Stimulated activated CD8-positive, alpha-beta memory T cell treated with anti-CD3 and anti-CD28 coated beads, Interleukin-7, amount 100 ng/mL, for 4 hours (primary cell): ENCODE measurements around the gene ZNF587B.
"Not testable (repeated sequence)": the region's sequence is repeated elsewhere in the genome, so short reads cannot be mapped to it uniquely, and the experiment has no call there.

ENCODE experiments used
- DNase-seq, 2 donors: peaks; one replicate each; pipeline ENCODE4 v3.0.0-alpha.2; 2020; ENCODE audit warnings: low read depth in 2 of 2

ZNF587B gene

DNA sequence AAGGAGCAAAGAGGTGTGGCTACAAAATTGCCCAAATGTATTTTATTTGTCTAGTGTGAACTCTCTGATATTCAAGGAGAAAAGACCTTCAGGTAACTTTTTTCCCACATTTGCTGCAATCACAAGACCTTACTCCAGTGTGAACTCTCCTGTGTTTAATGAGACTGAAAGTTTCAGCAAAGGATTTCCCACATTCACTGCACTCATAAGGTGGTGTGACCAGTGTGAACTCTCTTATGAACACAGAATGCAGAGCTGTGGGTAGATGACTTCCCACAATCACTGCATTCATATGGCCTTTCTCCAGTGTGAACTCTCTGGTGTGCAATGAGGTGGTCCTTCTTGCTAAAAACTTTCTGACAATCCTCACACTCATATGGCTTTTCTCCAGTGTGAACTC, 42.4 kb downstream of the ZNF587B start:
- no peak for DNase-seq

DNA sequence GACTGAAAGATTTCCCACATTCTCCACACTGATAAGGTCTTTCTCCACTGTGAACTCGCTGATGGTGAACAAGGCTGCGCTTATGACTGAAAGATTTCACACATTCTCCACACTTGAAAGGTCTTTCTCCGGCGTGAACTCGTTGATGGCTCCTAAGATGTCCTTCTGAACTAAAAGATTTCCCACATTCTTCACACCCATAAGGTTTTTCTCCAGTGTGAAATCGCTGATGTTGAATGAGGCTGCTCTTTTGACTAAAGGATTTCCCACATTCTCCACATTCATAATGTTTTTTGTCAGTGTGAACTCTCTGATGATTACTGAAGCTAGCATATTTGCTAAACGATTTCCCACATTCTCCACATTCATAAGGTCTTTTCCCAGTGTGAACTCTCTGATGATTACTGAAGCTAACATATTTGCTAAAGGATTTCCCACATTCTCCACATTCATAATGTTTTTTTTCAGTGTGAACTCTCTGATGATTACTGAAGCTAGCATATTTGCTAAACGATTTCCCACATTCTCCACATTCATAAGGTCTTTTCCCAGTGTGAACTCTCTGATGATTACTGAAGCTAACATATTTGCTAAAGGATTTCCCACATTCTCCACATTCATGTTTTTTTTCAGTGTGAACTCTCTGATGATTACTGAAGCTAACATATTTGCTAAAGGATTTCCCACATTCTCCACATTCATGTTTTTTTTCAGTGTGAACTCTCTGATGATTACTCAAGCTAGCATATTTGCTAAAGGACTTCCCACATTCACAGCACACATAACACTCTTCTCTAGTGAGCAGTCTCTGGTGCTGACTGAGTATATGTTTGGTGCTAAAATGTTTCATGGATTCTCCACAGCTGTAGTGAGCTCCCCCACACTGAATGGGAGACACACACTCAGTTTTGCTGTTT, 44.0 kb downstream of the ZNF587B start:
- DNase-seq, result not testable (repeated sequence)

DNA sequence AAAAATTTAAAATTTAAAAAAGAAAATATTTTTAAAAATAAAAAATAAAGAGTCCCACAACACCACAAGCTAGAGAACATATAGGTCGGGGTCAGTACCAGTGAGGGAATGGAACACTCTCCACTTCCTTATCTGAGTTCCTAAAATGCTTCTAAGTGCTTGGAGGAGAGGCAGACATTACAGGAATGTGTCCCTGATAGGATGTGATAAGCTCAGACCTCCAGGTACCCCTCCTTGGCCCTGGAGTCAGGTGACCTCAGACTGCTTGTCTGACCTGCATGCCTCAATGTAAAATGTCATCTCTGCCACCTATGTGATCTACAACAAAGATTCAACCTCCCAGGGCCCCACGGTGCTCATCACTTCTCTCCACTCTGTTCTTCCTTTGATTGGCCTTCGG, 55.9 kb downstream of the ZNF587B start:
- no peak for DNase-seq

DNA sequence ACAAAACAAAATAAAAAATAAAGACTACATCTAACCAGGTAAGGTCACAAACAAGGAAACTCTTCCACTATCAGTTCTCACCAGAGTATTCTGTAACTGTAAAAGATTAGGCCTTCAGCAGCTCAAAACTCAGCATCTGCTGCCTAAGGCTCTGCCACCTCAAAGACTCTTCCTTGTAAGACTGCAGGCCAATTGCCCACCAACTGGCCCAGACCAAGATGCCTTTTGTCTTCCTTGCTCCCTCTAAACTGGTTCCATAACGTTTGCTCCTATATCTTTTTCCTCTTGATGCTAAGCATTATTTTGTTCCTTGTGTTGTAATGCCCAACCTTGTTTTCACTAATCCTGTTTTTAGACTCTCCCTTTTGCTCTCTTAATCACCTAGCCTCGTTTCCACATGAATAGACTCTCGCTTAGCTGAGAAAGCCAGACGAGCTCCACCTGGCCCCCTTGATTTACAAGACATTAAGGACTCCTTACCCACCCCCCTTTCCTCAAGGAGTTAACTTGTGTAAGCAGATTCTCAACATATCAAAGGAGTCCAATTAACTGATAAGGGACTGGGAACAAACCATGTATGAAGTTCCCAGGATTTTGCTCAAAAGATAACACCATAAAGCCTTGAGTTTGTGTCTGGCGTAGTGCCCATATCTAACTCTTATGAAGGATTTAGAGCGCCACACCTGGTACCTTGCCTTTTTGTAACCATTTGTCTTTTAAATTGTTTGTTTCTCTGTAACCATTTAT, 57.3 kb downstream of the ZNF587B start:
- DNase-seq, result no peak

DNA sequence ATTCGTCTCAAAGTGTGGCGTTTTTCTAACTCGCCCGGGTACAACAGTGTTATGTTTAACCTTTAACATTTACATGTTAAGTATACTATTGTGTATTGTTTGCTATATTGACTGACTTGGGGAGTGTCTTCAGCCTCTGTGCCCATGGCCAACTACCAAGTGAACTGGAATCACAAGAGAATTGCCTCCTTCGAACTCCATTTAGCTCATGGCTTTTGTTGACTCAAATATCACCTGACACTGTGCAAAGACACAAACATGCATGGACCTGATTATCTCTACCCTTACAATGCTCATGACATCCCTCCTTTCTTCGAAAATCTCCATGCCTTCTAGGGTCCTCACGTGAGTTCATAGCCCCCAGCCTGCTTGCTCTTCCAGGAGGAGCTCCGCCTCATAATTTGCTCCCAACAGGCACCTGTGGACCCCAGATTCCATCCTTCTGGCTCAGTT, 58.0 kb downstream of the ZNF587B start:
- no peak for DNase-seq

DNA sequence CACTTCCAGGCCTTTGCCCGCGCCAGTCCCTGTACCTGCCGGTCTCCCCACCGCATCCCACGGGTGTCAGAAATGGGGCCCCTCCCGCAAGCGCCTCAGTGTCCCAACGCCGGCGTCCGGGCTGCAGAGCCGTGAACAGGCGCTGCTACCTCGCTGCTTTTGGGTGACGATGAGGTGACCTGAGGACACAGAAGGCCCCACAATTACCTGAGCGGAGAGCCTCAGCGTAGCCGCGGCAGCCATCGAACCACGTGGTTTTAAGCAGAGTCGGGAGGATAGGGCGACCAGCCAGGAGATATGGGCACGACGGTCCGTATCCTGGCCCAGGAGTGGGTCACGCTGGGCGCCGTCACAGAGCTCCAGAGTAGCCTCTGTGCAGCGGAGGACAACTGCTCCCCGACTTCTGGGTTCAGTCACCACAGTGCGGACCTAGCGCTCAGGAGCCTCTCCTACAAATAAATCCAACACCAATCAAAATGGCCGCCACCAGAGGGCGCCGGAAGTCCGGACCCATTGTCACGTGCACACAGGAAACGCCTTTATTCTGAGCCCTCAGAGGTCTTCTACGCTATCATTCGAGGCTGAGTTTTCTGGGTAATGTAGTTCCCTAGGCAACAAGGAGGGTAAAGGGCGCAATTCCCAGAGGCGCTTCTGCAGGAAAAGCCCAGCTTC, 58.6 kb downstream of the ZNF587B start, which contains the start of gene ZNF814:
ZNF814 (minus strand) TSS at position 478 of the 672 bp plus-strand sequence; CDS start at position 243, 235 bp downstream.
- DNase-seq, result peak; percentile 66 to 79

DNA sequence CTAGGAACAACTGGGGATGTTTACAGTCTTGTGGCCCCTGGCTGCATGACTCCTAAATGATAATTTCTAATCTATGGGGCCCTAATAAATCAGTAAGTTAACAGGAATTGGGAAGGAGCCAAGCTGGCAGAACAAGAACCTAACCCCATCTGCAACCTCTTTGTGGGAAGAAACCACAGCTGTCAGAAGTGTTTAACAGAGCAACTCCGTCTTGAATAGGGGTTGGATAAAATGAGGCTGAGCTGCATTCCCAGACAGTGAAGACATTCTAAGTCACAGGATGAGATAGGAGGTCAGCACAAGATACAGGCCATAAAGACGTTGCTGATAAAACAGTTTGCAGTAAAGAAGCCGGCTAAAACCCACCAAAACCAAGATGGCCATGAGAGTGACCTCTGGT, 60.6 kb downstream of the ZNF587B start:
- DNase-seq, result not testable (repeated sequence)
